Activated naive CD4-positive, alpha-beta T cell treated with anti-CD3 and anti-CD28 coated beads, Interleukin-2, amount 50 U/mL, for 24 hours (primary cell): ENCODE data around the gene ECD.
"Not testable (repeated sequence)": the region's sequence is repeated elsewhere in the genome, so short reads cannot be mapped to it uniquely, and the experiment has no call there.

Source experiments
- H3K27ac Mint-ChIP-seq: one replicate; pipeline ENCODE4 v1.8.0; 2021; ENCODE audit warnings: mild to moderate bottlenecking, mixed read lengths
- H3K27me3 Mint-ChIP-seq: one replicate; pipeline ENCODE4 v1.8.0; 2021; ENCODE audit warnings: mixed read lengths
- H3K36me3 Mint-ChIP-seq: one replicate; pipeline ENCODE4 v1.8.0; 2021; ENCODE audit warnings: mixed read lengths
- H3K4me1 Mint-ChIP-seq: one replicate; pipeline ENCODE4 v1.8.0; 2021; ENCODE audit warnings: mixed read lengths
- H3K4me3 Mint-ChIP-seq: one replicate; pipeline ENCODE4 v1.8.0; 2021; ENCODE audit warnings: mild to moderate bottlenecking, mixed read lengths
- H3K9me3 Mint-ChIP-seq: one replicate; pipeline ENCODE4 v1.8.0; 2021; ENCODE audit warnings: mixed read lengths

Gene ECD

GRCh38 chr10:73131301-73131700 is 36.5 kb downstream of the ECD start:
- Mint-ChIP-seq H3K27me3 (no peaks in the 10 kb centered on the region), H3K27ac (no peak overlapping the region), H3K4me3 (no peak overlapping the region), H3K36me3 (peaks cover 14% of the 10 kb centered on the region), H3K9me3 (no peaks in the 10 kb centered on the region), H3K4me1 (no peaks in the 10 kb centered on the region)

GRCh38 chr10:73126343-73126742 is 41.5 kb downstream of the ECD start:
- Mint-ChIP-seq H3K4me3 (no peak overlapping the region), H3K9me3 (no peaks in the 10 kb centered on the region), H3K27me3 (no peaks in the 10 kb centered on the region), H3K4me1 (no peaks in the 10 kb centered on the region), H3K36me3 (peaks cover 11% of the 10 kb centered on the region), H3K27ac (no peak overlapping the region)

- H3K27me3 Mint-ChIP-seq = no peaks in the 10 kb centered on the region
Measured at GRCh38 chr10:73119952-73120351, 47.9 kb downstream of the ECD start.

DNA sequence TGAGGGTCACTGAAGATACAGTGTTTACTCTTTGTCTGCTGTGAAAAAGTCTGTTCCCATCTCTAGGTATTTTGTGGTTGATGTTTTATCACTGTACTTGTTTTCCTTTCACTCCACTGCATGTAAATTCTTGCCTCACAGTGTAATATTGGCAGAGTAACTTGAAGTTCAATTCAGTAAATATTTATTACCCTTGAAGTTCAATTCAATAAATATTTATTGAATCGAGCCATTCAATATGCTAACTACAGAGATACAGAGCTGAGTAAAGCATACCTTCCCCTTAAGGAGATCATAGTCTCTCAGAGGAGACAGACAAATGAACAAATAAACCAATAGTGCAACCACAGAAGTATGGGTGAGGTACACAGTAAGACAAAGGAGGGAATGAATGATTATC is 48.4 kb downstream of the ECD start:
- H3K27ac Mint-ChIP-seq = no peak overlapping the region
- no peaks in the 10 kb centered on the region for H3K9me3 Mint-ChIP-seq
- H3K36me3 Mint-ChIP-seq = peaks cover 6% of the 10 kb centered on the region
- peaks cover 10% of the 10 kb centered on the region for H3K4me1 Mint-ChIP-seq
- no peak overlapping the region for H3K4me3 Mint-ChIP-seq
- no peaks in the 10 kb centered on the region for H3K27me3 Mint-ChIP-seq

More at GRCh38 chr10:73119952-73120351, 47.9 kb downstream of the ECD start:
- H3K4me1 Mint-ChIP-seq = peaks cover 10% of the 10 kb centered on the region
- no peak overlapping the region for H3K27ac Mint-ChIP-seq
- no peaks in the 10 kb centered on the region for H3K9me3 Mint-ChIP-seq
- no peak overlapping the region for H3K4me3 Mint-ChIP-seq
- H3K36me3 Mint-ChIP-seq = peaks cover 6% of the 10 kb centered on the region

DNA sequence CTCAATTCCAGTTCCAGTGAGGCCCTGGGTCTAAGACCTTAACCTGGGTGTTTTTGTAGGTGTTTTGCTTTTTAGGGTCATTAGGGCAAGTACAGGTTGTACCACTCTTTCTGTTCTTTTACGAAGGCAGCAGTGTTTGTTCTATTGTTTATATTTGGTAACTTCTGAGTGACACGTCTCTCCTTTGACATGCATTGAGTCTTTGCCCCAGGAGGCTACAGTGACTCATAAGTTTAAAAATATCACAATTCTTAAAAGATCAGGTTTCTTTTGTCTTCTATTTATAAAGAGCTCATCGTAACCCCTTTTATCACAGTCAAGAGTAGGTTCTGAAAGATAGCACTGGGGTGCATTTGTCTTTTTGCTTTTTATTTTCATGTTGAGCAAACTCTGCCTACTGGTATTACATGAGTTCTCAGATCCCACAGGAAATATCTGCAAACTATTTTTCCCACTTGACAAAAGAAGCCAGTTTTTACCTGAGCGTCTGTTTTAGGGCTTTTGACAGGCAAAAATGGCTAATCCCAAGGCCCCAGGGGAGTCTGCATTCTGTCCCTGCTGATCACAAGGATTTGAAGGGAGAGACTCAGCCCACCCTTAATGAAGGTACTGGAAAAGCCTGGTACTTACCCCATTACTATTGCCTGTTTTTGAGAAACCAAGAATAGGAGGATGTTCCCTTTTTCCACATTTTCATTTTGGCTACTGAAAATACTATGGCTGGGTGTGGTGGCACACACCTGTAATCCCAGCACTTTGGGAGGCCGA is 49.6 kb downstream of the ECD start:
- no peaks in the 10 kb centered on the region for H3K9me3 Mint-ChIP-seq
- H3K27ac Mint-ChIP-seq = no peak overlapping the region
- H3K36me3 Mint-ChIP-seq = peaks cover 6% of the 10 kb centered on the region
- H3K4me3 Mint-ChIP-seq = no peak overlapping the region
- H3K27me3 Mint-ChIP-seq = no peaks in the 10 kb centered on the region
- H3K4me1 Mint-ChIP-seq = peaks cover 10% of the 10 kb centered on the region

DNA sequence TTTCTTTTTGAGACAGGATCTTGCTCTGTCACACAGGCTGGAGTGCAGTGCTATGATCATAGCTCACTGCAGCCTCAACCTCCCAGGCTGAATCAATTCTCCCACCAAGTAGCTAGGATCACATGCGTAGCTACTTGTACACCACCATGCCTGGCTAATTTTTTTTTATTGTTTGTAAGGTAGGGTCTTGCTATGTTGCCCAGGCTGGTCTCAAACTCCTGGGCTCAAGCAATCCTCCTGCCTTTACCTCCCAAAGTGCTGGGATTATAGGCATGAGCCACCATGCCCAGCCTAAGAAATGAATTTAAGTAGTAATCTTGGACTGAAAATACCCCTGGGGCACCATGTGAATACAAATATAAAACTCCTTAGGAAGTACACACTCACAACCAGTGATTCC is 51.8 kb downstream of the ECD start:
- no peak overlapping the region for H3K4me3 Mint-ChIP-seq
- H3K9me3 Mint-ChIP-seq = no peaks in the 10 kb centered on the region
- no peaks in the 10 kb centered on the region for H3K27me3 Mint-ChIP-seq
- H3K4me1 Mint-ChIP-seq = peaks cover 16% of the 10 kb centered on the region
- no peak overlapping the region for H3K27ac Mint-ChIP-seq
- H3K36me3 Mint-ChIP-seq = peaks cover 6% of the 10 kb centered on the region

DNA sequence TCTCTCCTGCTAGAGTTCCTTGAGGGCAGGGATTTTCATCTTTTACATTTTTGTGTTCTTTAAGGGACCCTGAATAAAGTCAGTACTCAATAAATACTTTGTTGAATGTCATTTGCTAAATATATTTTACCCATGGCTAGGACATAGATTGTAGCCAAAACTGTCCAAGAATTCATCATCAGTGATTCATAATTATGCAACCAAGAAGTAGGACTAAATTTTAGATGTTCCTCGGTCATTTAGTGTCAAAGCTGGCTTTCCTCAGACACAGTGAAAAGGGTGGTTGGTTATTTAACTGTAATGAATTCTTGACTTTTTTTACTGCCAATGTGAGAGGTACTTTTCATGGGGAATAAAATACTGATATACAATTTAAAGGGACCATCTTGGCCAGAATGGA is 54.3 kb downstream of the ECD start:
- peaks cover 3% of the 10 kb centered on the region for H3K36me3 Mint-ChIP-seq
- no peak overlapping the region for H3K27ac Mint-ChIP-seq
- peaks cover 19% of the 10 kb centered on the region for H3K4me1 Mint-ChIP-seq
- no peaks in the 10 kb centered on the region for H3K9me3 Mint-ChIP-seq
- no peak overlapping the region for H3K4me3 Mint-ChIP-seq
- H3K27me3 Mint-ChIP-seq = no peaks in the 10 kb centered on the region

DNA sequence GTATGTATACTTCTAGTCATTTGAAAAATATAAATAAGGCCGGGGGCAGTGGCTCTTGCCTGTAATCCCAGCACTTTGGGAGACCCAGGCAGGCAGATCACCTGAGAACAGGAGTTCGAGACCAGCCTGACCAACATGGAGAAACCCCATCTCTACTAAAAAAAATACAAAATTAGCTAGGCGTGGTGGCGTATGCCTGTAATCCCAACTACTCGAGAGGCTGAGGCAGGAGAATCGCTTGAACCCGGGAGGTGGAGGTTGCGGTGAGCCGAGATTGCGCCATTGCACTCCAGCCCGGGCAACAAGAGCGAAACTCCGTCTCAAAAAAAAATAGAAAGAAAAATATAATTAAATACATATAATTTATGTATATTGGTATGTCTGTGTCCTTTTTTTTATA is 55.8 kb downstream of the ECD start:
- not testable (repeated sequence) for H3K4me3 Mint-ChIP-seq, H3K27me3 Mint-ChIP-seq, H3K9me3 Mint-ChIP-seq, H3K36me3 Mint-ChIP-seq
- Mint-ChIP-seq H3K27ac (peak overlapping the region; percentile 51), H3K4me1 (peaks cover 14% of the 10 kb centered on the region)

GRCh38 chr10:73110345-73110849 is 57.4 kb downstream of the ECD start, which contains the start of gene NUDT13:
Gene NUDT13 (plus strand): TSS chr10:73110455. CDS start chr10:73114366, 3,911 bp downstream.
- Mint-ChIP-seq H3K9me3 (no peaks in the 10 kb centered on the region), H3K27ac (peak within 1 kb of the TSS; percentile 85), H3K36me3 (peaks cover 10% of the 10 kb centered on the region), H3K4me1 (peaks cover 14% of the 10 kb centered on the region), H3K27me3 (no peaks in the 10 kb centered on the region), H3K4me3 (peak within 1 kb of the TSS; percentile 81)

- H3K9me3 Mint-ChIP-seq, H3K4me3 Mint-ChIP-seq, H3K27me3 Mint-ChIP-seq, H3K27ac Mint-ChIP-seq: not testable (repeated sequence)
- peaks cover 14% of the 10 kb centered on the region for H3K4me1 Mint-ChIP-seq
- H3K36me3 Mint-ChIP-seq = peaks cover 12% of the 10 kb centered on the region
Measured at GRCh38 chr10:73109248-73109652, 58.6 kb downstream of the ECD start.

DNA sequence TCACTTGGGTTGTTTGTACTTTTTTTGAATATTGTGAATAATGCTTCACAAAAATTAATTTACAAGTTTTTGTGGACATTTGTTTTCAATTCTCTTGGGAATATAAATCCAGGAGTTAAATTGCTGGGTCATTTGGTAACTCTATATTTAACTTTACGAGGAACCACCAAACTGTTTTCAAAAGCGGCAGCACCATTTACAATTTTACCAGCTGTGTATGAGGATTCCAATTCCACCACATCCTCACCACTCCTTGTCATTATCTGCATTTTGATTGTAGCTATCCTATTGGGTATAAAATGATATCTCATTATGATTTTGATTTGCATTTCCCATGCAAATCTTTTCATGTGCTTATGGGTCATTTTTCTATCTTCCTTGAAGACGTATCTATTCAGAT is 61.5 kb downstream of the ECD start:
- no peak overlapping the region for H3K27ac Mint-ChIP-seq

GRCh38 chr10:73099141-73099540 is 68.7 kb downstream of the ECD start:
- Mint-ChIP-seq H3K9me3 (no peaks in the 10 kb centered on the region), H3K4me1 (peaks cover 25% of the 10 kb centered on the region), H3K27ac (no peak overlapping the region), H3K4me3 (no peak overlapping the region), H3K27me3 (no peaks in the 10 kb centered on the region), H3K36me3 (peaks cover 2% of the 10 kb centered on the region)

More for the DNA sequence above, 61.5 kb downstream of the ECD start:
- H3K27me3 Mint-ChIP-seq = no peaks in the 10 kb centered on the region
- peaks cover 14% of the 10 kb centered on the region for H3K36me3 Mint-ChIP-seq
- no peak overlapping the region for H3K4me3 Mint-ChIP-seq
- H3K4me1 Mint-ChIP-seq = peaks cover 10% of the 10 kb centered on the region
- H3K9me3 Mint-ChIP-seq = no peaks in the 10 kb centered on the region

DNA sequence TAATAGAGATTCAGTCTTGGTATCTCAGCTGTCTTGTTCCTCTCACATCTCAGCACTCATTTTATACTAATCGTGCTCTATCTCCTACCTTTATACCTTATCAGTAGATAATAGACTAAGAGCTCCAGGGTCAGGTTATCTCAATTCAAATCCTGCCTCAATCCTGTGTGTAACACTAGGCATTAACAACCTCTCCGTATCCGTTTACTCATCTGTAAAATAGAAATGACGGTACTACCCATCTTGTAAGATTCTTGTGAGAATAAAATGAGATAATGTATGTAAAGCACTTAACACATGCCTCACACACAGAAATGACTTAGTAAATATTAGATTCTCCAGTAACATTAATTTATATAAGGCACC is 70.5 kb downstream of the ECD start:
- H3K27ac Mint-ChIP-seq = peak overlapping the region; percentile 93
- H3K4me3 Mint-ChIP-seq = peak overlapping the region; percentile 98
- no peaks in the 10 kb centered on the region for H3K9me3 Mint-ChIP-seq
- H3K27me3 Mint-ChIP-seq = no peaks in the 10 kb centered on the region
- peaks cover 36% of the 10 kb centered on the region for H3K4me1 Mint-ChIP-seq
- H3K36me3 Mint-ChIP-seq = peaks cover 2% of the 10 kb centered on the region

GRCh38 chr10:73096449-73097304 is 71.1 kb downstream of the ECD start, which contains the start of gene P4HA1:
Gene P4HA1 (minus strand): TSS chr10:73096866. CDS start chr10:73074883, 21,983 bp downstream.
- Mint-ChIP-seq H3K9me3 (no peaks in the 10 kb centered on the region), H3K27me3 (no peaks in the 10 kb centered on the region), H3K4me3 (peak within 1 kb of the TSS; percentile 98), H3K27ac (peak within 1 kb of the TSS; percentile 93), H3K36me3 (peaks cover 1% of the 10 kb centered on the region), H3K4me1 (peaks cover 40% of the 10 kb centered on the region)

GRCh38 chr10:73096041-73096448 is 71.8 kb downstream of the ECD start:
- Mint-ChIP-seq H3K27me3 (no peaks in the 10 kb centered on the region), H3K4me3 (peak overlapping the region; percentile 98), H3K36me3 (peaks cover 1% of the 10 kb centered on the region), H3K9me3 (no peaks in the 10 kb centered on the region), H3K4me1 (peaks cover 44% of the 10 kb centered on the region), H3K27ac (peak overlapping the region; percentile 93)
